ENCODE results near the gene CCDC83. TPM values are rescaled to one million over a fixed set of nuclear protein-coding genes. Genes with fewer than 3 reads are reported as not detected.

CCDC83 gene
- total and polyA plus RNA-seq, 2 experiments from 2014 or later: not detected

DNA sequence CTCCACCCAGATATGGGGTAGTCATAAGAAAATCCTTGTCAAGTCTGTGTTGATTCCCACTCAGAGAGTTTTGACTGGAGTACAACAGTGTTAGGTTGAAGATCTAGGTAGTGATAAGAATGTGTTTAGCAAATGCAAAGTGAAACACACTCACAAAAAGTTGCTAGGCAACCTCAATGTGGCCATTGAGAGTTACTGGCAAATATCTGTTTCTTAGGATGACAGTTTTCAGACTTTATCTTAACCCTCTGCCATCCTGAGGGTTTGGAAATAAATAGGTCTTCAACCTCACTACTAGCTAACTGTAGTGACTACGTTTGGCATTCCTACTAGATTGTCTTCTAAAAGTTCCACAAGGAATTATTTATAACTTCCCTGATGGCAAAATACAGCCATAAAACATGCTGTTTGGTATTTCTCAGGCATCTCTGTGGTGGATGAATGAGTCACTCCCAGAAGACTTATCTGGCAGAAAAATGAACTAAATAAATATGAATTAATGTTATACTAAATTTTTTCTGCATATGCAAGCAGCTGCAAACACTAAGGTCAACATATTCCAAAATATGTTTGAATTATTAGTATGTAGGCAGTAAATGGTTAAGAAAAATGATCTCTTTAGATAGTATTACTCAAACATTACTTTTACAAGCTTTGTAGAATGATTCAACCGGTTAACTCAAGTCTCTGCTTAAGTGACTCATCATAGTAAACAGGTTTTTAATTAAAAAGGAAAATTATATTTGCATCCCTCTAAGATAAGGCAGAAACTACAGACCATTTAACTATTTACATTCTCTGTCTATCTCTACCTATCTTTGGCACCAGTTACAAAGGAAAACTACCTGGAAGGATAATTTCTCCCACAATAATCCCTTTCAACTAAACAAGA, 27.2 kb upstream of the CCDC83 start:
- H3K9me2 ChIP-seq (ENCODE audit: insufficient read depth): 0 out of 2 replicates have a peak, but pooled peaks cover 5% of the 10 kb centered on the region
- H3K27ac Mint-ChIP-seq: no peak overlapping the region
- DNase-seq (ENCODE audit: low spot score) (no peak), ATAC-seq (no peak)
- H3K36me3 Mint-ChIP-seq (ENCODE audit: low read depth): no peaks in the 10 kb centered on the region
- no peaks in the 10 kb centered on the region for H3K36me3 ChIP-seq (ENCODE audit: insufficient read depth)
- no peaks in the 10 kb centered on the region for H3K79me2 ChIP-seq (replicated peaks; ENCODE audit: insufficient read depth)
- no peak overlapping the region for H3K4me3 ChIP-seq
- H3K27me3 Mint-ChIP-seq (ENCODE audit: insufficient read depth, low read depth, poor library complexity): no peaks in the 10 kb centered on the region
- H3K4me1 Mint-ChIP-seq: peaks cover 3% of the 10 kb centered on the region; the same call in 2 of the 3 replicates
- H3F3A ChIP-seq (replicated peaks; ENCODE audit: low read depth): no peaks in the 10 kb centered on the region
- H3K4me1 ChIP-seq (ENCODE audit: insufficient read depth): peaks cover 3% of the 10 kb centered on the region; the same call in 1 of the 2 replicates
- no peak overlapping the region for H3K4me2 ChIP-seq
- H3K9me3 Mint-ChIP-seq: no peaks in the 10 kb centered on the region
- H2AFZ ChIP-seq: no peak overlapping the region
- TF ChIP-seq, protein P1, sequence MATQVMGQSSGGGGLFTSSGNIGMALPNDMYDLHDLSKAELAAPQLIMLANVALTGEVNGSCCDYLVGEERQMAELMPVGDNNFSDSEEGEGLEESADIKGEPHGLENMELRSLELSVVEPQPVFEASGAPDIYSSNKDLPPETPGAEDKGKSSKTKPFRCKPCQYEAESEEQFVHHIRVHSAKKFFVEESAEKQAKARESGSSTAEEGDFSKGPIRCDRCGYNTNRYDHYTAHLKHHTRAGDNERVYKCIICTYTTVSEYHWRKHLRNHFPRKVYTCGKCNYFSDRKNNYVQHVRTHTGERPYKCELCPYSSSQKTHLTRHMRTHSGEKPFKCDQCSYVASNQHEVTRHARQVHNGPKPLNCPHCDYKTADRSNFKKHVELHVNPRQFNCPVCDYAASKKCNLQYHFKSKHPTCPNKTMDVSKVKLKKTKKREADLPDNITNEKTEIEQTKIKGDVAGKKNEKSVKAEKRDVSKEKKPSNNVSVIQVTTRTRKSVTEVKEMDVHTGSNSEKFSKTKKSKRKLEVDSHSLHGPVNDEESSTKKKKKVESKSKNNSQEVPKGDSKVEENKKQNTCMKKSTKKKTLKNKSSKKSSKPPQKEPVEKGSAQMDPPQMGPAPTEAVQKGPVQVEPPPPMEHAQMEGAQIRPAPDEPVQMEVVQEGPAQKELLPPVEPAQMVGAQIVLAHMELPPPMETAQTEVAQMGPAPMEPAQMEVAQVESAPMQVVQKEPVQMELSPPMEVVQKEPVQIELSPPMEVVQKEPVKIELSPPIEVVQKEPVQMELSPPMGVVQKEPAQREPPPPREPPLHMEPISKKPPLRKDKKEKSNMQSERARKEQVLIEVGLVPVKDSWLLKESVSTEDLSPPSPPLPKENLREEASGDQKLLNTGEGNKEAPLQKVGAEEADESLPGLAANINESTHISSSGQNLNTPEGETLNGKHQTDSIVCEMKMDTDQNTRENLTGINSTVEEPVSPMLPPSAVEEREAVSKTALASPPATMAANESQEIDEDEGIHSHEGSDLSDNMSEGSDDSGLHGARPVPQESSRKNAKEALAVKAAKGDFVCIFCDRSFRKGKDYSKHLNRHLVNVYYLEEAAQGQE (IDR thresholded peaks at IDR 0.05; ENCODE audit: unreplicated experiment): no peak
- TF ChIP-seq, protein P2, sequence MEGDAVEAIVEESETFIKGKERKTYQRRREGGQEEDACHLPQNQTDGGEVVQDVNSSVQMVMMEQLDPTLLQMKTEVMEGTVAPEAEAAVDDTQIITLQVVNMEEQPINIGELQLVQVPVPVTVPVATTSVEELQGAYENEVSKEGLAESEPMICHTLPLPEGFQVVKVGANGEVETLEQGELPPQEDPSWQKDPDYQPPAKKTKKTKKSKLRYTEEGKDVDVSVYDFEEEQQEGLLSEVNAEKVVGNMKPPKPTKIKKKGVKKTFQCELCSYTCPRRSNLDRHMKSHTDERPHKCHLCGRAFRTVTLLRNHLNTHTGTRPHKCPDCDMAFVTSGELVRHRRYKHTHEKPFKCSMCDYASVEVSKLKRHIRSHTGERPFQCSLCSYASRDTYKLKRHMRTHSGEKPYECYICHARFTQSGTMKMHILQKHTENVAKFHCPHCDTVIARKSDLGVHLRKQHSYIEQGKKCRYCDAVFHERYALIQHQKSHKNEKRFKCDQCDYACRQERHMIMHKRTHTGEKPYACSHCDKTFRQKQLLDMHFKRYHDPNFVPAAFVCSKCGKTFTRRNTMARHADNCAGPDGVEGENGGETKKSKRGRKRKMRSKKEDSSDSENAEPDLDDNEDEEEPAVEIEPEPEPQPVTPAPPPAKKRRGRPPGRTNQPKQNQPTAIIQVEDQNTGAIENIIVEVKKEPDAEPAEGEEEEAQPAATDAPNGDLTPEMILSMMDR (conservative IDR thresholded peaks at IDR 0.05; ENCODE audit: low read depth in 2 of 2): no peak
- TF ChIP-seq ZNF114 (CRISPR knock-in tag; IDR thresholded peaks at IDR 0.05) (no peak), CREB1 (CRISPR knock-in tag; IDR thresholded peaks at IDR 0.05; ENCODE audit: low read depth) (no peak), NANOG (IDR thresholded peaks at IDR 0.05; ENCODE audit: borderline replicate concordance) (no peak)
- TF ChIP-seq, protein P3, sequence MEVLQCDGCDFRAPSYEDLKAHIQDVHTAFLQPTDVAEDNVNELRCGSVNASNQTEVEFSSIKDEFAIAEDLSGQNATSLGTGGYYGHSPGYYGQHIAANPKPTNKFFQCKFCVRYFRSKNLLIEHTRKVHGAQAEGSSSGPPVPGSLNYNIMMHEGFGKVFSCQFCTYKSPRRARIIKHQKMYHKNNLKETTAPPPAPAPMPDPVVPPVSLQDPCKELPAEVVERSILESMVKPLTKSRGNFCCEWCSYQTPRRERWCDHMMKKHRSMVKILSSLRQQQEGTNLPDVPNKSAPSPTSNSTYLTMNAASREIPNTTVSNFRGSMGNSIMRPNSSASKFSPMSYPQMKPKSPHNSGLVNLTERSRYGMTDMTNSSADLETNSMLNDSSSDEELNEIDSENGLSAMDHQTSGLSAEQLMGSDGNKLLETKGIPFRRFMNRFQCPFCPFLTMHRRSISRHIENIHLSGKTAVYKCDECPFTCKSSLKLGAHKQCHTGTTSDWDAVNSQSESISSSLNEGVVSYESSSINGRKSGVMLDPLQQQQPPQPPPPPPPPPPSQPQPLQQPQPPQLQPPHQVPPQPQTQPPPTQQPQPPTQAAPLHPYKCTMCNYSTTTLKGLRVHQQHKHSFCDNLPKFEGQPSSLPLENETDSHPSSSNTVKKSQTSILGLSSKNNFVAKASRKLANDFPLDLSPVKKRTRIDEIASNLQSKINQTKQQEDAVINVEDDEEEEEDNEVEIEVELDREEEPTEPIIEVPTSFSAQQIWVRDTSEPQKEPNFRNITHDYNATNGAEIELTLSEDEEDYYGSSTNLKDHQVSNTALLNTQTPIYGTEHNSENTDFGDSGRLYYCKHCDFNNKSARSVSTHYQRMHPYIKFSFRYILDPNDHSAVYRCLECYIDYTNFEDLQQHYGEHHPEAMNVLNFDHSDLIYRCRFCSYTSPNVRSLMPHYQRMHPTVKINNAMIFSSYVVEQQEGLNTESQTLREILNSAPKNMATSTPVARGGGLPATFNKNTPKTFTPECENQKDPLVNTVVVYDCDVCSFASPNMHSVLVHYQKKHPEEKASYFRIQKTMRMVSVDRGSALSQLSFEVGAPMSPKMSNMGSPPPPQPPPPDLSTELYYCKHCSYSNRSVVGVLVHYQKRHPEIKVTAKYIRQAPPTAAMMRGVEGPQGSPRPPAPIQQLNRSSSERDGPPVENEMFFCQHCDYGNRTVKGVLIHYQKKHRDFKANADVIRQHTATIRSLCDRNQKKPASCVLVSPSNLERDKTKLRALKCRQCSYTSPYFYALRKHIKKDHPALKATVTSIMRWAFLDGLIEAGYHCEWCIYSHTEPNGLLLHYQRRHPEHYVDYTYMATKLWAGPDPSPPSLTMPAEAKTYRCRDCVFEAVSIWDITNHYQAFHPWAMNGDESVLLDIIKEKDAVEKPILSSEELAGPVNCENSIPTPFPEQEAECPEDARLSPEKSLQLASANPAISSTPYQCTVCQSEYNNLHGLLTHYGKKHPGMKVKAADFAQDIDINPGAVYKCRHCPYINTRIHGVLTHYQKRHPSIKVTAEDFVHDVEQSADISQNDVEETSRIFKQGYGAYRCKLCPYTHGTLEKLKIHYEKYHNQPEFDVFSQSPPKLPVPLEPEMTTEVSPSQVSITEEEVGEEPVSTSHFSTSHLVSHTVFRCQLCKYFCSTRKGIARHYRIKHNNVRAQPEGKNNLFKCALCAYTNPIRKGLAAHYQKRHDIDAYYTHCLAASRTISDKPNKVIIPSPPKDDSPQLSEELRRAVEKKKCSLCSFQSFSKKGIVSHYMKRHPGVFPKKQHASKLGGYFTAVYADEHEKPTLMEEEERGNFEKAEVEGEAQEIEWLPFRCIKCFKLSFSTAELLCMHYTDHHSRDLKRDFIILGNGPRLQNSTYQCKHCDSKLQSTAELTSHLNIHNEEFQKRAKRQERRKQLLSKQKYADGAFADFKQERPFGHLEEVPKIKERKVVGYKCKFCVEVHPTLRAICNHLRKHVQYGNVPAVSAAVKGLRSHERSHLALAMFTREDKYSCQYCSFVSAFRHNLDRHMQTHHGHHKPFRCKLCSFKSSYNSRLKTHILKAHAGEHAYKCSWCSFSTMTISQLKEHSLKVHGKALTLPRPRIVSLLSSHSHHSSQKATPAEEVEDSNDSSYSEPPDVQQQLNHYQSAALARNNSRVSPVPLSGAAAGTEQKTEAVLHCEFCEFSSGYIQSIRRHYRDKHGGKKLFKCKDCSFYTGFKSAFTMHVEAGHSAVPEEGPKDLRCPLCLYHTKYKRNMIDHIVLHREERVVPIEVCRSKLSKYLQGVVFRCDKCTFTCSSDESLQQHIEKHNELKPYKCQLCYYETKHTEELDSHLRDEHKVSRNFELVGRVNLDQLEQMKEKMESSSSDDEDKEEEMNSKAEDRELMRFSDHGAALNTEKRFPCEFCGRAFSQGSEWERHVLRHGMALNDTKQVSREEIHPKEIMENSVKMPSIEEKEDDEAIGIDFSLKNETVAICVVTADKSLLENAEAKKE (CRISPR knock-in tag; IDR thresholded peaks at IDR 0.05): no peak
- H3K27me3 ChIP-seq (ENCODE audit: insufficient read depth): no peaks in the 10 kb centered on the region
- H3K4me3 Mint-ChIP-seq: no peak overlapping the region
- no peak overlapping the region for H3K27ac ChIP-seq (ENCODE audit: low read depth)
- no peaks in the 10 kb centered on the region for H4K20me1 ChIP-seq (replicated peaks; ENCODE audit: insufficient read depth)
